Mucosa of rectum (tissue), 2 donors: ENCODE measurements around the gene MYBPH.

Experiments used
- H3K27ac ChIP-seq, 2 donors: one replicate each; pipeline ENCODE4 v1.7.0; 2013; ENCODE audit warnings: inconsistent platforms in 2 of 2, low read depth in 2 of 2, low read length in 2 of 2
- H3K27me3 ChIP-seq, 2 donors: one replicate each; pipeline ENCODE4 v1.7.0; 2013; ENCODE audit warnings: low read length in 2 of 2; ENCODE audit not compliant: control insufficient read depth in 2 of 2, insufficient read depth in 2 of 2
- H3K36me3 ChIP-seq, 2 donors: one replicate each; pipeline ENCODE4 v1.7.0; 2013; ENCODE audit warnings: low read length in 2 of 2; ENCODE audit not compliant: control insufficient read depth in 2 of 2, insufficient read depth in 2 of 2
- H3K4me1 ChIP-seq, 2 donors: one replicate each; pipeline ENCODE4 v1.7.0; 2013; ENCODE audit warnings: low read length in 2 of 2, mild to moderate bottlenecking in 1 of 2; ENCODE audit not compliant: control insufficient read depth in 2 of 2, insufficient read depth in 2 of 2
- H3K4me3 ChIP-seq, 2 donors: one replicate each; pipeline ENCODE4 v1.7.0; 2013; ENCODE audit warnings: low read length in 2 of 2
- H3K9ac ChIP-seq, 2 donors: one replicate each; pipeline ENCODE4 v1.7.0; 2013; ENCODE audit warnings: low read length in 2 of 2, low read depth in 1 of 2, mild to moderate bottlenecking in 1 of 2
- H3K9me3 ChIP-seq, 2 donors: one replicate each; pipeline ENCODE4 v1.7.0; 2013; ENCODE audit warnings: low read length in 2 of 2; ENCODE audit not compliant: control insufficient read depth in 2 of 2
- donor health status: healthy.
- donor health status: Normal muscosa, but diverticular disease.

Gene MYBPH

DNA sequence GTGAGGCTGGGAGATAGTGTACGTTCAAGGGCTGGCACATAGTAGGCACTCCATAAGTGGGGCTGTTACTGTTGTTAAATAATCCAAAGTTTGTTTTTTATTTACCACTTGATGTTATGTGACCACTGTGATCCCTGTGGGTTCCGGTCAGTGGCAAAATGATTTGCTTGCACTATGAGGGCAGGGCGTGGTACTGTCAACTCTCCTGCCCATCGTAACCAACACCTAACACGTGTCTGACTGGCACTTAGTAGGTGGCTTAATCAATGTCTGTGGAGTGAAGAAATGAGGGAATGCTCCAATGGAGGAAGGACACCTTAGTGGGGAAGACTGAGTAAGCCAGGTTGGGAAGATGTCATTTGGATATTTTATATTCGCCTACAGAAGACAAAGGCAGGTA, 33.5 kb downstream of the MYBPH start:
- Histone ChIP-seq H3K36me3 (no peaks in the 10 kb centered on the region), H3K9ac (no peak overlapping the region), H3K9me3 (no peaks in the 10 kb centered on the region), H3K4me1 (no peaks in the 10 kb centered on the region), H3K4me3 (no peak overlapping the region), H3K27me3 (no peaks in the 10 kb centered on the region), H3K27ac (no peak overlapping the region)

DNA sequence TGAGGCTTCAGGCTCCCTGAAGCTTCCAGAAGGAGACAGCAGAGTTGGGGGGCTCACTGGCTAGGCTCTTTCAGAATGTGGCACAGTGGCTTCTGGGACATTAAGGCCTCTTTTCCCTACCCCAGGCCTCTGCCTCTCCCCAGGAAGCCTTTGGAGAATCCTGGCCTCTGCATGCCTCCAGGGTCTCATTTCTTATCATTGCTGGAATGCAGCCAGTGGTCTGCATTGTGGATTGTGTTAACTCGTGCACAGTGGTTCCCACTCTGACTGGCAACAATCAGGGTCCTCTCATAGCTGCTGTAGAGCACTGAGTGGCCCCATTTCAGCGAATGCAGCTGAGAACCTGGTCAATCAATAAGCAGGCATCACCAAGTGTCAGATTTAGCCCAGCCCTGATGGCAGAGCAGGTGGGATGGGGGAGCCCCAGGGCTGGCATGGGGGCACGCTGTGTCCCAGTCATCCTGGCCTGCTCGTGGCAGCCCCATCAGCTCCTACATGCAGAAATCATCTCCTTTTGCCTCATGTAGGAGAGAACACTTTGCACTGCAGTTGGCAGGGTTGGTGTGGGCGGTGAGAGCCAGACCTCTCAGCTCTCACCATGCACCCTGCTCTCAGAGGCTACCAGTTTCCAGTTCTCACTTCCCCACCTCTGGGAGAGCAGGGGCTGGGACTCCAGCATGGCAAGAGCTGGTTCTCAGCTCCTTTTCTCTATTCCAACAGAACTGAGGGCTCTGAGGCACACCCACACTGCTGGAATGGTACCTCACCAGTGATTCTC, 34.7 kb downstream of the MYBPH start:
- H3K27me3 ChIP-seq, result no peaks in the 10 kb centered on the region
- no peaks in the 10 kb centered on the region for H3K9me3 ChIP-seq
- no peak overlapping the region for H3K9ac ChIP-seq
- no peak overlapping the region for H3K4me3 ChIP-seq
- no peak overlapping the region for H3K27ac ChIP-seq
- no peaks in the 10 kb centered on the region for H3K36me3 ChIP-seq
- H3K4me1 ChIP-seq, result peaks cover 0 to 4% of the 10 kb centered on the region in 2 donors

DNA sequence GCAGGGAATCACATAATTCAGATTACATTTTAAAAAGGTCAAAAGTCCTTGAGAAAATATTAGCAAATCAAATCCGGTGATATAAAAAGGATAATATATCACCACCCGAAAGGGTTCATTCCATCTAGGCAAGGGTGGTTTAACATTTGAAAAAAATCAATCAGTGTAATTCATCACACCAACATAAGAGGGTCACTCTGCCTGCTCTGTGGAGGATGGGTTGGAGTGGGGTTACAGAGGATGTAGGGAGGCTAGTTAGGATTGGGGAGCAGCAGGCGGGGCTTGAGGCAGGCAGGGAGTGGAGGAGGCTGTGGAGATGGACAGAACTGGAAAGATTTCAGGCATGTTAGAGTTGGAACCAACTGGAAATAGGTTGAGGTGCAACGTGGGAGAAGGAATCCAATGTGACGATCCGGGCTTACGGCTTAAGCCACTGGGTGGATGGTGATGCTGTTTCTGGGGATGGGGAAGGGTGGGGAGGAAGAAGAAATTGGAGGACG, 35.6 kb downstream of the MYBPH start:
- H3K36me3 ChIP-seq, result no peaks in the 10 kb centered on the region
- no peak overlapping the region for H3K27ac ChIP-seq
- no peak overlapping the region for H3K4me3 ChIP-seq
- no peak overlapping the region for H3K9ac ChIP-seq
- H3K4me1 ChIP-seq, result peaks cover 0 to 8% of the 10 kb centered on the region in 2 donors
- H3K27me3 ChIP-seq, result no peaks in the 10 kb centered on the region
- H3K9me3 ChIP-seq, result no peaks in the 10 kb centered on the region

DNA sequence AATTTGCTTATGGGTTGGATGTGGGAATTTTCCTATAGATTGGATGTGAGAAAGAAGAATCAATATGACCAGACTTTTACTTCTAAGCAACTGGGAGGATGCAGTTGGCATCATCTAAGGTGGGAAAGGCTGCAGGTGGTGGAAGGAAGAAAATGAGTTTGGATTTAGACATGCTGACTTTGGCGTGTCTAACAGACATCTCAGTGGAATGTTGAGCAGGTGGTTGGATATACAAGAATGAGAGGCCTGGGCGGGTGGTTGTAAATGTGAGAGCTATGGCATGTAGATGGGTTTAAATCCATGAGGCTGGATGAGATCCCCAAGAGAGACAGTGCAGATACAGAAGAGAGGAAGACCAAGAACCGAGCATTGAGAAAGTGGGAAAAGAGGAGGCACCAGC, 37.6 kb downstream of the MYBPH start:
- Histone ChIP-seq H3K9ac (no peak overlapping the region), H3K27ac (no peak overlapping the region), H3K4me3 (no peak overlapping the region), H3K9me3 (no peaks in the 10 kb centered on the region), H3K27me3 (no peaks in the 10 kb centered on the region), H3K4me1 (peaks cover 0 to 8% of the 10 kb centered on the region in 2 donors), H3K36me3 (no peaks in the 10 kb centered on the region)

DNA sequence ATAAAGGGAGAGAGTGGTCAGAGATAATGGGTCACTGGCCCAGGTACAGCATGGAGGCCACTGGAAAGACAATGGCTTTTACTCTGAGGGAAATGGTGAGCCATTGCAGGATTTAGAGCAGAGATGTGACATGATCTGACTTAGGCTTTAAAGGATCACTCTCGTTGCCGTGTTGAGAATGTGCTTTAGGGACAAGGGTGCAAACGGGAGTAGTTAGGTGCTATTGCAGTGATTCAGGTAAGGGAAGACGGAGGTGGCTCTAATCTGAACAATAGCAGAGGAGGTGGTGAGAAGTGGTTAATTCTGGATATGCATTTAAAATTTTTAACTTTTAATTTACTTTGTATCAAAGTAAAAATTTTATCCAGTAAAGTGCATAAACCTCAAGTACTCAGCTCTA, 38.3 kb downstream of the MYBPH start:
- Histone ChIP-seq H3K27ac (no peak overlapping the region), H3K36me3 (no peaks in the 10 kb centered on the region), H3K9me3 (no peaks in the 10 kb centered on the region), H3K4me1 (peaks cover 0 to 8% of the 10 kb centered on the region in 2 donors), H3K27me3 (no peaks in the 10 kb centered on the region), H3K4me3 (no peak overlapping the region), H3K9ac (no peak overlapping the region)

DNA sequence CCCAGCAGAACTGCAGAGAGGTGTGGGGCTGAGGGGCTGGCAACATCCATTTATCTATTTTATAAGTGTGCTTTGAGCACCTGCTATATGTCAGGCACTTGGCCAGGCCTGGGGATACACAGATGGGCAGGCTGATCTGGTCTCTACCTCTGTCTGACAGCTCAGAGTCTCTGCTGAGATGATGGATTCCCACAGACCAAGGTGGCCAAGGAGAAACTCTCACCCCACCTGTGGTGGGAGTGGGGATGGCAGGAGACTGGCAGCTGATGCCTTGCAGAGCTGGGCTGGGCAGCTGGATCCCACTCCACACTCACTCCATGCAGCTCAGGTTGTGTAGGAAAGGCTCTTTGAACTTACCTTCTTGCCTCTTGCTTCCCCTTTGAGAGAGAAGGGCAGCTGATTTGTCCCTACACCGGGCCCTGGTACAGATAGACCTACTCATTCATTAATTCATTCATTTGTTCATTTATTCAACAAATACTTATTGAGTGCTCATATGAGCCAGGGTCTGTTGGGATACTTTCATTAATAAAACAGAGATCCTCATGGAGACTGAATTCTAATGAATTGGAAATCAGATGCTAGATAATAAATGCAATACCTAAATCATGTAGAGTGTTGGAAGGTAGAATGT, 39.1 kb downstream of the MYBPH start:
- Histone ChIP-seq H3K36me3 (no peaks in the 10 kb centered on the region), H3K27me3 (no peaks in the 10 kb centered on the region), H3K9me3 (no peaks in the 10 kb centered on the region), H3K4me1 (peaks cover 0 to 8% of the 10 kb centered on the region in 2 donors), H3K27ac (no peak overlapping the region), H3K9ac (no peak overlapping the region), H3K4me3 (no peak overlapping the region)

DNA sequence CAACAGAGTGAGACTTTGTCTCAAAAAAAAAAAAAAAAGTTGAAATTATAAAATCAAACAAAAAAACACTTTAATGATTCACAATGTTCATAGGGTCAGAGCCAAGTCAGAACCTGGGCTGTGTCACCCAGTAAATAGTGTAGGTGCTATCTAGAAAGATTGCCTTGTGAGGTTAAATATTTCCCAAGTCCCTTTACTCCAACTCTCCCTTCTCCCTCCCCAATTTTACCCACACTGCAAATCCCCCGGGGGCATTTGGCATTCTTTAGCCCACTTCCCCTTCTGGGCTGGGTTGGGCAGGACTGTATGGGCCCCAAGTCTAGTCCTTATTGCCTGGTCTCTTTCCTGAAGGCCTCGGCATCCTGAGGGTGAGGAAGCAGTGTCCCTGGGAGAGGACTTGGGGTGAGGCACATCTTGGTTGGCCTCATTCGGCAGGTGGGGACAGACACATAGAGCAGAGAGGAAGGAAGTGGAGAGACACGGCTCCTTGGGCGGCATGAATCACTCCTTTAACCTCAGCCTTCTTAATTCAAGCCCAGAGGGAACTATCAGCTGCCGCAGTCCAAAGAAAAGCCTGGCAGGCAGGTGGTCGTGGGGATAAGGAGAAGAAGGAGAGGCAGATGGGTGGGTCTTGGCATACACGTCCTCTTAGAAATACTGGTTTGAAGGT, 39.9 kb downstream of the MYBPH start:
- peaks cover 0 to 8% of the 10 kb centered on the region in 2 donors for H3K4me1 ChIP-seq
- no peaks in the 10 kb centered on the region for H3K36me3 ChIP-seq
- no peaks in the 10 kb centered on the region for H3K27me3 ChIP-seq
- no peak overlapping the region for H3K27ac ChIP-seq
- no peak overlapping the region for H3K9ac ChIP-seq
- H3K4me3 ChIP-seq, result no peak overlapping the region
- no peaks in the 10 kb centered on the region for H3K9me3 ChIP-seq

DNA sequence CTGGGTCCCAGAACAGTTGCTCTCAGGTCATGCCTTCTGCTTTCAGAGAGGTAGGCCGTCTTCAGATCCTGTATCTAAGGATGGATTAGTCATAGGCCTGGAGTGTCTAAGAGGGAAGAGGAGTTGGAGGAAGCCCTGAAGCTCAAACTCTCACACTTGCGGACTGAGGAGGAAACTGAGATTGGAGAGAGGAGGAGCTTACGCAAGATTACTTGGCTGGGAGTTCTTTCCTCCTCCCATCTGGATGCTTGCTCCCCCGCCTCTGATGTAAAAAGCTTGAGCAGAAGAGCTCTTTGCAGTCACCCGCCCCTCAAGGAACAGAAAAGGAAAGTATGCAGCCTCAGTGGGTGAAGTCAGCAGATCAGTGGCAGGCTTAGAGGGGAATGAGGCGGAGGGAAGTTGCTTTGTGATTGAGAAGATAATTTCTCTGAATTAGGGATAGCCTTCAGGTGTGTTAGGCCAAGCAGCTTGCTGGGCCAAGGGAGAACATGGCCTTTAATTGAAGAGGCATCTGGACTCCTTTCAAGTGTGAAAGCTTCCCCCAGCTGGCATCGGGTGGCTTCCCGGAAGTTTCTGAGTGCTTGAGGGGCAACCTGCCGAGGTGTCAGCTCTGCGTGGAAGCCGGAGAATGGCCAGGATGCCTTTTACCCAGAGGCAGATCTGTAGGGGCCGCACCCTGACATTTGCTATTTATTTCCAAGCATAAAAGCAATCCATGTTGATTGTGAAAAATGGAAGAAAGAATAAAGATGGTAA, 41.5 kb downstream of the MYBPH start:
- no peaks in the 10 kb centered on the region for H3K36me3 ChIP-seq
- peak overlapping the region in 1 of 2 donors; percentile 2 for H3K27ac ChIP-seq
- no peak overlapping the region for H3K9ac ChIP-seq
- no peaks in the 10 kb centered on the region for H3K9me3 ChIP-seq
- H3K4me3 ChIP-seq, result no peak overlapping the region
- H3K27me3 ChIP-seq, result no peaks in the 10 kb centered on the region
- peaks cover 0 to 11% of the 10 kb centered on the region in 2 donors for H3K4me1 ChIP-seq

DNA sequence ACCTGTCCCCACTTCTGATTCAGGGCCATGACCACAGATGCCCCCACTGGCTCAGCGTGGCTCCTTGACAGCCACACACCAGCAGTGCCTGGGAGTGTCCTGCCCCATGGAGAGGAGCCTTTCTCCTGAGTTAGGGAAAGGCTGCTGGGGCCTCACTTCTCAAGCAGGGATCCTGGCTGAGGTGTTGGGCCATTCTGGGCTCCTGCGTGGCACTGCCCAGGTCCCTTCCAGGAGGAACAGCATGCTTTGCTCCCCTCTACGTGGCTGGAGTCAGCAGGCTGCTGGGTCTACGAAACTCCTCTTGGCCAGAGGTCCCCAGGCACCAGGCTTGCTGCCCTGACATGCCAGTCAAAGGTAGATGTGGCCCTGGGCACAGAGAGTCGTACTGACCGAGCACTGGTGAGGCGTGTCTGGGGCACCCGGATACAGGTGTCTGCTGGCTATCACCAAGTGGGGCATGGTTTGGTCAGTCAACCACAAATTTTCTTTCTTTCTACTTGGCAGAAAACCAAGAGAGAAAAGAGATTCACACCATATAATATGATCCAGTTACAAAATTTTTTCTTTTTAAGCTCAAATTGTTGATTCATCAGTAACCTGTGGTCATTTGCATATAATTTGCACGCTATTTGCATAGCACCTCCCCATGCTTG, 44.0 kb downstream of the MYBPH start:
- H3K9me3 ChIP-seq, result no peaks in the 10 kb centered on the region
- H3K9ac ChIP-seq, result no peak overlapping the region
- no peaks in the 10 kb centered on the region for H3K36me3 ChIP-seq
- peaks cover 9 to 21% of the 10 kb centered on the region in 2 donors for H3K4me1 ChIP-seq
- no peak overlapping the region for H3K27ac ChIP-seq
- no peak overlapping the region for H3K4me3 ChIP-seq
- peaks cover 4 to 10% of the 10 kb centered on the region in 2 donors for H3K27me3 ChIP-seq
